Measurements from ENCODE around the gene CASTOR1.

DNA sequence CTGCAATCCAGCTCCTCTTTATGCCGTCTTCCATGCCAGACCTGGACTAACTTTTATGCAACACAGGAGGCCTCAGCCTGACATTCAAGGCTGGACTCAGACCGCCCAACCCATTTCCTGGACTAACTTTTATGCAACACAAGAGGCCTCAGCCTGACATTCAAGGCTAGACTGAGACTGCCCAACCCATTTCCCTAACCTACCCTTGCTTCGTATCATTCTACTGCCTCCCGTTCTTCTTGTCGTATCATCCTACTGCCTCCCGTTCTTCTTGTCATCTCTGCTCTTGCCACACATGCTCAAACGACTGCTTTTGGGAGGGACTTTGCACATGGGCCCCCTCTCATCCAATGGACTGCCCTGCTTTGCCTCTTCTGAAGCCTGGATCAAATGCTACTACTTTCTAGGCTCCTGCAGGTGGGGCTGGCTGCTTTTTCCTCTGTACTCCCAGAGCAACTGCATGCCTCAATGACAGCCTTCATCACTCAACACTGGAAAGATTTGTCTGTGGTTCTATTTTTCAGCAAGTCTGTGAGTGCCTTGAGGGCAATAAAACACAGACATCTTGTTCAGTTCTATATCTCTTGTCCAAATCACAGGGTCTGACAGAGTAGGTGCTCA is 29.6 kb upstream of the CASTOR1 start:
- TF ChIP-seq ATF2 (CRISPR knock-in tag; IDR thresholded peaks at IDR 0.05; ENCODE audit: borderline replicate concordance, low read depth), result no peak
- no peak for TF ChIP-seq TCF7 (CRISPR knock-in tag; IDR thresholded peaks at IDR 0.05; ENCODE audit: low read depth)
- no peak for TF ChIP-seq JAZF1 (CRISPR knock-in tag; IDR thresholded peaks at IDR 0.05)
